ENCODE results near the gene KRT9. TPM values are rescaled to one million over a fixed set of nuclear protein-coding genes. Genes with fewer than 3 reads are reported as not detected.
A peak's percentile ranks its signal among the peaks of the same experiment; 100 is the strongest.
"Not testable (repeated sequence)": the region's sequence is repeated elsewhere in the genome, so short reads cannot be mapped to it uniquely, and the experiment has no call there.

The KRT9 gene
- total and polyA plus RNA-seq, 12 donors: 0.14 to 2.1 (median 0.46) TPM; not detected in 8

DNA sequence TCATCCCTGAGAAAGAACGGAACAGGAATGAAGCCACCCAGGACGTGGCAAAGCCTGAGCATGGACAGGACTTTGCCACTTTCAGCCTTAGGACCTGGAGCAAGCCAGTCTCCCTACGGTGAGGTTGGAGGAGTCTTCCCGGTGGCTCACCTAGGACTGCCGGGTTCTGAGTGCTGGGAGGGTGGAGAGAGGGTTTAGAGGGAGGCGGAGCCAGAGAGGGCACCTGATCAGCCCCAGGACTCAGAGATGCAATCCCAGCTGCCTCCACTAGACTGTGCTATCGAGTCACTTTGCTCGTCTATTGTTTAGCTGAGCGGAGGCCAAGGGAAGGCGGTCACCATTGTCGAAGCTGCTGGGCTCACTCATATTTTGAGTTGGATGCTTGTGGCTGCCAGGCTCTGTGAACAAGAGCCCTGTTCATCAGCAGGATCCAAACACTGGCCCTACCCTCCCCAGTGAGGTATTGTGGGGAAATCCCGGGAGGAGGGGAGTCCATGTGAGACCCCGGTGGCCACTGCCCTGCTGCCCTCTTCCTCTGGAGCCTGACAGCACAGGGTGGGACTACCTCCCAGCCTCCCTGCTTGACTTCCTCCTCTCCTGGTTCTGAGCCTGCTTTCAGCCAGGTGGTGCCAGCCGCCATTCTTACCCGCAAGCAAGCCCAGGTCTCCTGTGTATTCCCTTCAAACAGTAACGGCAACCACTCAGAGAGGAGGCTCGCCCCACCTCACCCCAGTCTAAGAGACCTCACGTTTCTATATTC, 7.8 kb upstream of the KRT9 start:
- WGBS, 4 donors: 39 to 56% (median 42%) methylated on average over 12 to 18 of the region's 18 CpGs

DNA sequence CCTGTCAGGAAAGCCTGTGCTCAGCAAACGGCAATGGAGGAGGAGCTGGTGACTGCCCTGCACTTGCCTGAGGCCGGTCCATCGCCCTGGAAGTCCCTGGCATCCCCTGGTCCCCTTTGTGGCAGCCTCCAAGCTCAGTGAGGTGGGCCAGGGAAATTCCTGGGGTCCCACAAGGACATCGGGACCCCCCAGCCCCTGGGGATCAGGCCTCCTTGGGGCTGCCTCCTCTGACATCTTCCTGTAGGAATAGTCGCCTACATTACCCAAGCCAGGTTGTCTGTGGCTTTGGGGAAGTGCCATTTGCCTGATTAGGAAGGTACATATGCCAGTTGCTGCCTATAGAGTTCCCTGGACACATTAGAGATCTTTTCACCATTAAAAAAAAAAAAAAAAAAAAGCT, 7.1 kb upstream of the KRT9 start:
- WGBS, 4 donors: 56 to 67% (median 62%) methylated on average over 4 to 5 of the region's 5 CpGs
- H3K4me1 ChIP-seq (replicated peaks in 1 of 2): no peaks in the 10 kb centered on the region
- no peak overlapping the region for H3K4me3 ChIP-seq
- no peaks in the 10 kb centered on the region for H3K27me3 ChIP-seq
- intact Hi-C loops (cut with DNase I): no loop called here
- no peaks in the 10 kb centered on the region for H3K9me3 ChIP-seq (replicated peaks in 1 of 3)
- H3K36me3 ChIP-seq (replicated peaks in 1 of 2): no peaks in the 10 kb centered on the region
- no peak overlapping the region for H3K27ac ChIP-seq
- TF ChIP-seq, protein P1, sequence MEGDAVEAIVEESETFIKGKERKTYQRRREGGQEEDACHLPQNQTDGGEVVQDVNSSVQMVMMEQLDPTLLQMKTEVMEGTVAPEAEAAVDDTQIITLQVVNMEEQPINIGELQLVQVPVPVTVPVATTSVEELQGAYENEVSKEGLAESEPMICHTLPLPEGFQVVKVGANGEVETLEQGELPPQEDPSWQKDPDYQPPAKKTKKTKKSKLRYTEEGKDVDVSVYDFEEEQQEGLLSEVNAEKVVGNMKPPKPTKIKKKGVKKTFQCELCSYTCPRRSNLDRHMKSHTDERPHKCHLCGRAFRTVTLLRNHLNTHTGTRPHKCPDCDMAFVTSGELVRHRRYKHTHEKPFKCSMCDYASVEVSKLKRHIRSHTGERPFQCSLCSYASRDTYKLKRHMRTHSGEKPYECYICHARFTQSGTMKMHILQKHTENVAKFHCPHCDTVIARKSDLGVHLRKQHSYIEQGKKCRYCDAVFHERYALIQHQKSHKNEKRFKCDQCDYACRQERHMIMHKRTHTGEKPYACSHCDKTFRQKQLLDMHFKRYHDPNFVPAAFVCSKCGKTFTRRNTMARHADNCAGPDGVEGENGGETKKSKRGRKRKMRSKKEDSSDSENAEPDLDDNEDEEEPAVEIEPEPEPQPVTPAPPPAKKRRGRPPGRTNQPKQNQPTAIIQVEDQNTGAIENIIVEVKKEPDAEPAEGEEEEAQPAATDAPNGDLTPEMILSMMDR (IDR thresholded peaks at IDR 0.05): no peak
- no peak for DNase-seq

More for the DNA sequence above, 7.8 kb upstream of the KRT9 start:
- H3K36me3 ChIP-seq (replicated peaks in 1 of 2): no peaks in the 10 kb centered on the region
- H3K9me3 ChIP-seq (replicated peaks in 1 of 3): no peaks in the 10 kb centered on the region
- H3K27ac ChIP-seq: no peak overlapping the region
- intact Hi-C loops (cut with DNase I): no loop called here
- peak; percentile 81 to 95 (median 85) for DNase-seq
- no peak overlapping the region for H3K4me3 ChIP-seq
- no peaks in the 10 kb centered on the region for H3K27me3 ChIP-seq
- no peaks in the 10 kb centered on the region for H3K4me1 ChIP-seq (replicated peaks in 1 of 2)
- TF ChIP-seq, protein P1 (IDR thresholded peaks at IDR 0.05): peak; percentile 79 to 91 (median 83)
- TF ChIP-seq POLR2A (IDR thresholded peaks at IDR 0.05): no peak

DNA sequence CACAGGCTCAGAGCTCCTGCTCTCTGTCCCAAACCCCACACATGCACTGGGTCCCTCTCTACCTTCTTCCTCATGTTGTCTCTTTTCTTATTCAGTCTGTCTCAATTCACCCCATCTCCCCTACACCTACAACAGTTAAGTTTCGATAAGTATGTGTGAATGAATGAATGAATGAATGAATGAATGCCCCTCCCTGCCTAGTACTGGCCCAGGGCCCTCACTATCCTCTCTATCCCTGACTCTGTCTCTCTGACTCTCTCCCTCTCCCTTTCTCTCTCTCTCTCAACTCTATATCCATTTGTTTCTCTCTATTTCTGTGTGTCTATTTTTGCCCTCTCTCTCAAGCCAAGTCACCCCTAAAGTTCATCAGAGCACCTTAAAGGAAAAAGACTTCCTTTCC, 6.7 kb upstream of the KRT9 start:
- no peaks in the 10 kb centered on the region for H3K9me3 ChIP-seq (replicated peaks in 1 of 3)
- DNase-seq: no peak
- H3K27ac ChIP-seq: no peak overlapping the region
- no peaks in the 10 kb centered on the region for H3K36me3 ChIP-seq (replicated peaks in 1 of 2)
- no peaks in the 10 kb centered on the region for H3K27me3 ChIP-seq
- WGBS, 4 donors: 56 to 81% (median 70%) methylated on average over 1 of the region's 1 CpG
- intact Hi-C loops (cut with DNase I): no loop called here
- H3K4me1 ChIP-seq (replicated peaks in 1 of 2): no peaks in the 10 kb centered on the region
- no peak for TF ChIP-seq POLR2A (IDR thresholded peaks at IDR 0.05)
- TF ChIP-seq, protein P1 (IDR thresholded peaks at IDR 0.05): no peak
- H3K4me3 ChIP-seq: no peak overlapping the region

DNA sequence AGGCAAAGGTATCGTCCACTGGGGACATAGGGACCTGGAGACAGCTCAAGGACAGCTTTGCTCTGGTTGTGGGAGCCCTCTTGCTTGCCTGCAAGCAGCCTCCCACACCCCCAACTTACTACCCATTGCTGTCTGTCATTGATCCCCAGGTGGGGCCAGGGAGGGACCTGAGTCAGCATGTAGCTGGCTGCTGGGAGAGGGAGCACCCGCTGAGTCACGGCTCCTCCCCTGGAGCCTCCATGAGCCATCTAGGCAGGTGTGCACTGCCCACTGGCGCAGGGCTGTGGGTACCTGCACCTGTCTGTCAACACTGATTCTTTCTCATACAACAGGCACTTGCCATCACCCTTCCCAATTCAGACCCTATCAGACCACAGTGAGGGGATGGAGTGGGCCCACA, 4.9 kb upstream of the KRT9 start:
- H3K27me3 ChIP-seq; DNase-seq; intact Hi-C loops (cut with DNase I); H3K9me3 ChIP-seq (replicated peaks in 1 of 3); H3K36me3 ChIP-seq (replicated peaks in 1 of 2); H3K4me1 ChIP-seq (replicated peaks in 1 of 2); H3K27ac ChIP-seq; H3K4me3 ChIP-seq: not testable (repeated sequence)
- 68 to 79% (median 71%) methylated on average over 4 of the region's 4 CpGs; no CpG with 5 or more reads in 1 of the 4 donors for WGBS, 4 donors

DNA sequence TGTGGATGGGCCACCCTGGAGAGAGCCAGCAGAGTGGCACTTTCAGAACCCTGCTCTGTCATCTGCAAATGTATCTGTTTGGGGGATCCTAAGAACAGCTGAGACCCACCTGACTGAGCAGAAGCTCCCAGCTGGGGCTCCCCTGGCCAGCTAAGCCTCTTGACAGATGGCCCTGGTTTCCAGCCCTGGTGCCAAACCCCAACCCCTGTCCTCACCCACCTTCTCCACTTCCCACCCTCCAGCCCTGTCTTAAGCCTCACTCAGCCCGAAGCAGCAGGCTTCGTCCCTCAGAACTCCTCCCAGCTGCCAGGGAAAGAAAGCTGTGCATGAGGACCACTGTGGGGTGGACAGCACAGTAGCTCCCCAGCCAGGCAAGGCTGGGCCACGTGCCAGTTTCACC, 3.5 kb upstream of the KRT9 start:
- intact Hi-C loops (cut with DNase I): no loop called here
- H3K27ac ChIP-seq: no peak overlapping the region
- 47 to 79% (median 71%) methylated on average over 3 of the region's 3 CpGs for WGBS, 4 donors
- no peaks in the 10 kb centered on the region for H3K9me3 ChIP-seq (replicated peaks in 1 of 3)
- no peaks in the 10 kb centered on the region for H3K27me3 ChIP-seq
- TF ChIP-seq POLR2A (IDR thresholded peaks at IDR 0.05): no peak
- TF ChIP-seq, protein P1 (IDR thresholded peaks at IDR 0.05): no peak
- no peaks in the 10 kb centered on the region for H3K36me3 ChIP-seq (replicated peaks in 1 of 2)
- H3K4me1 ChIP-seq (replicated peaks in 1 of 2): no peaks in the 10 kb centered on the region
- DNase-seq: no peak
- no peak overlapping the region for H3K4me3 ChIP-seq

Data from adrenal gland (tissue), 12 donors.